Heart left ventricle (tissue), 13 donors: ENCODE data around the gene ZNF474.

Experiments
- CTCF ChIP-seq, 12 donors: fragments of 200-600 bp; sonication (generic) in 4 of 12; IDR thresholded peaks; one replicate each; pipeline versions ENCODE4 v1.5.0 to v1.8.0; 2018 to 2022; ENCODE audit warnings: antibody characterized with exemption in 12 of 12, mild to moderate bottlenecking in 5 of 12
- POLR2A ChIP-seq, 2 donors: fragments of 450-650 bp; IDR thresholded peaks; one replicate each; pipeline ENCODE4 v1.6.1; 2017; ENCODE audit warnings: antibody characterized with exemption in 2 of 2, mild to moderate bottlenecking in 2 of 2, moderate library complexity in 2 of 2
- donor health status: ischemic (EF 13 %, LVEDD 7.1; RV severe dilation, severe dysfunction).
- donor health status: DM: no; HTN: yes; CAD: no.
- donor health status: DM: no; HTN: no; CAD: no.
- donor health status: ischemic (EF 25% LVEDD 6.9; RV normal size, moderate dysfunction).
- donor health status: ischemic (EF 25% LVEDD 5.7; RV mildly dilated, moderate dysfunction).
- donor health status: ischemic (EF 35%, LVEDD 5.7; RV mildly dilated, moderate dysfunction).
- donor health status: nonischemic (EF 11% LVEDD 7.7; RV severe dilation, severe dysfunction).
- donor health status: DM: yes; HTN: yes; CAD: no.
- donor health status: PGD.
- donor health status: ischemic (EF 29% LVEDD 5.4; RV normal size, mild dysfunction).
- donor health status: nonischemic (EF 23%, LVEDD 6.1; RV moderate dilation, normal function).

GRCh38 chr5:122120493-122120892 lies 8.9 kb upstream of the ZNF474 start:
- TF ChIP-seq CTCF (IDR thresholded peaks at IDR 0.05) (no peak), POLR2A (IDR thresholded peaks at IDR 0.05) (no peak)
